ENCODE measurements around the gene ATXN1. TPM values are rescaled to one million over a fixed set of nuclear protein-coding genes. Genes with fewer than 3 reads are reported as not detected.

Gene ATXN1
- total RNA-seq, 2 donors from 2014 or later, result 63.1 to 72.2 TPM

GRCh38 chr6:16691324-16691723 lies 69.9 kb downstream of the ATXN1 start:
- intact Hi-C loops (cut with DNase I), result no loop called here

GRCh38 chr6:16690608-16691142 lies 70.6 kb downstream of the ATXN1 start:
- no peak for DNase-seq (ENCODE audit: low spot score)
- intact Hi-C loops (cut with DNase I), result no loop called here

More at GRCh38 chr6:16691324-16691723, 69.9 kb downstream of the ATXN1 start:
- DNase-seq (ENCODE audit: low spot score), result no peak

GRCh38 chr6:16689788-16690607 lies 71.3 kb downstream of the ATXN1 start:
- intact Hi-C loops (cut with DNase I), result no loop called here
- DNase-seq (ENCODE audit: low spot score), result no peak

- intact Hi-C loops (cut with DNase I), result no loop called here
- DNase-seq (ENCODE audit: low spot score), result no peak
Measured at GRCh38 chr6:16688984-16689636, 72.2 kb downstream of the ATXN1 start.

GRCh38 chr6:16688436-16688835 lies 72.8 kb downstream of the ATXN1 start:
- no peak for DNase-seq (ENCODE audit: low spot score)
- intact Hi-C loops (cut with DNase I), result no loop called here

- no peak for DNase-seq (ENCODE audit: low spot score)
- intact Hi-C loops (cut with DNase I), result no loop called here
Measured at GRCh38 chr6:16687045-16687444, 74.2 kb downstream of the ATXN1 start.

- no peak for DNase-seq (ENCODE audit: low spot score)
- intact Hi-C loops (cut with DNase I), result no loop called here
Measured at GRCh38 chr6:16684896-16685554, 76.2 kb downstream of the ATXN1 start.

- no peak for DNase-seq (ENCODE audit: low spot score)
- intact Hi-C loops (cut with DNase I), result no loop called here
Measured at GRCh38 chr6:16684195-16684689, 77.0 kb downstream of the ATXN1 start.

GRCh38 chr6:16683641-16684194 lies 77.5 kb downstream of the ATXN1 start:
- DNase-seq (ENCODE audit: low spot score), result no peak
- intact Hi-C loops (cut with DNase I), result no loop called here

GRCh38 chr6:16681260-16681873 lies 79.9 kb downstream of the ATXN1 start:
- DNase-seq (ENCODE audit: low spot score), result no peak
- intact Hi-C loops (cut with DNase I), result loop anchor here in 1 of 2 donors (2.0 kb wide), 1 partner anchor 57 kb away; no protein-coding TSS in a partner anchor

- DNase-seq (ENCODE audit: low spot score), result no peak
- intact Hi-C loops (cut with DNase I), result loop anchor here in 1 of 2 donors (5.0 kb wide), 1 partner anchor 1977 kb away; no protein-coding TSS in a partner anchor
Measured at GRCh38 chr6:16679050-16679449, 82.2 kb downstream of the ATXN1 start.

GRCh38 chr6:16677458-16677857 lies 83.8 kb downstream of the ATXN1 start:
- intact Hi-C loops (cut with DNase I), result loop anchor here in 1 of 2 donors (5.0 kb wide), 1 partner anchor 1975 kb away; no protein-coding TSS in a partner anchor
- DNase-seq (ENCODE audit: low spot score), result no peak

GRCh38 chr6:16676978-16677377 lies 84.3 kb downstream of the ATXN1 start:
- intact Hi-C loops (cut with DNase I), result loop anchor here in 1 of 2 donors (5.0 kb wide), 1 partner anchor 1975 kb away; no protein-coding TSS in a partner anchor
- no peak for DNase-seq (ENCODE audit: low spot score)

GRCh38 chr6:16676376-16676775 lies 84.9 kb downstream of the ATXN1 start:
- intact Hi-C loops (cut with DNase I), result loop anchor here in 1 of 2 donors (5.0 kb wide), 1 partner anchor 1974 kb away; no protein-coding TSS in a partner anchor
- DNase-seq (ENCODE audit: low spot score), result no peak

GRCh38 chr6:16674801-16675392 lies 86.4 kb downstream of the ATXN1 start:
- intact Hi-C loops (cut with DNase I), result loop anchor here in 1 of 2 donors (5.0 kb wide), 1 partner anchor 1973 kb away; no protein-coding TSS in a partner anchor
- DNase-seq (ENCODE audit: low spot score), result no peak

GRCh38 chr6:16673011-16673797 lies 88.1 kb downstream of the ATXN1 start:
- no peak for DNase-seq (ENCODE audit: low spot score)
- intact Hi-C loops (cut with DNase I), result no loop called here

All from posterior vena cava (tissue), 2 donors.